GM19397 (cell line): Measurements from ENCODE around the gene ARID3C.
A peak's percentile ranks its signal among the peaks of the same experiment; 100 is the strongest.

Experiments
- ATAC-seq: cut with Tn5 transposase; IDR thresholded peaks from one replicate; pipeline ENCODE4 v1.9.1; 2021; ENCODE audit warnings: mild to moderate bottlenecking, moderate library complexity; ENCODE audit not compliant: unreplicated experiment

ARID3C gene

DNA sequence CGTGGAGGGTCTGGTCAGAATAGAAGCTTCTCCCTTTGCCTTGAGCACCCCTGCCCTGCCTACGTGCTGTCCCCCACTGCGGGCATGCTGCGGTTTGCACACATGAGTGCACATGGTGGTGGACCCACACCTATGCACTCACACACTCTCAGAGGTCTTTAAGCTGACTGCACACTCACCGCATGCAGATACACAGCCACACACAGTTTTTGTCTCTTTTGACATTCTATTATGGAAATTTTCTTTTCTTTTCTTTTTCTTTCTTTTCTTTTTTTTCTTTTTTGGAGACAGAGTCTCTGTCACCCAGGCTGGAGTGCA, 584 bp upstream of the ARID3C start:
- ATAC-seq = no peak

DNA sequence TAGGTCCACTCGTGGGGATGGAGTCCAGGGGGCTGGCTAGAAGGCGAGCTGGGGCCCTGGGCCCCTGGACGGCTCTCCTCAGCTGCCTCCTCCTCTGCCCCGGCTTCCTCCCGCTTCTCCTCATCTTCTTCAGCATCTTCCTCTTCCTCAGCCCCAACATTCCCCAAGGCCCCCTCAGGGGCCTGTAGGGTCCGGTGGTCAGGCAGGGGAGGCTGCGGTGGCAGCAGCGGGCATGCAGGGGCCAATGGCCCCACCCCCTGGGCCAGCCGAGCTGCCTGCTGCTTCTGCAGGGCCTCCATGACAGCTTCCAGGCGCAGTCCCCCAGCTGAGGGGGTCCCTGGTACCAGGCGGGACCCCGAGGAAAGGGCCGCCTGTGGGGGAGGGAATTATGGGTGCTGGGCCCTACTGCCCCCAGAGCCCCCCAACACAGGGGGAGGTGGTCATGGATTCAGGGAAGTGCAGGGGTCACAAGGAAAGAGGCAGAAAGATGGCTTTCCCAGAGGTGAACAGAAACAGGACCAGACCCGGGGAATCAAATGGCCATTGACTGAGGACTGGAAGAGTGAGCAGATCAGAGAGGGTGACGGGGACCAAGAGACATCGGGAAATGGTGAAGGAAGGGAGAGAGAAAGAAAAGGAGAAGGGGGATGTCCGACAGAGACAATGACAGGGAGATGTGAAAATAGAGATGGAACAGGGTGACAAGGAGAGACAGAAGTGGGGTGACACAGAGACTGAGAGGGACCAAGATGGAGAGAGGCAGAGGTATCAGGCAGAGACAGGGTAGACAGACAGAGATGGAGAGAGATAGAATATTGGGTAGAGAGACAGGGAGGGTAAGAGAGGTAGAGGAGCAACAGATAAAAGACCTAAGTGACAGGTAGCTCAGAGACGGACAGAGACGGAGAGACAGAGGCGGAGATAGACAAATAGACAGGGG, 880 bp downstream of the ARID3C start:
- no peak for ATAC-seq

DNA sequence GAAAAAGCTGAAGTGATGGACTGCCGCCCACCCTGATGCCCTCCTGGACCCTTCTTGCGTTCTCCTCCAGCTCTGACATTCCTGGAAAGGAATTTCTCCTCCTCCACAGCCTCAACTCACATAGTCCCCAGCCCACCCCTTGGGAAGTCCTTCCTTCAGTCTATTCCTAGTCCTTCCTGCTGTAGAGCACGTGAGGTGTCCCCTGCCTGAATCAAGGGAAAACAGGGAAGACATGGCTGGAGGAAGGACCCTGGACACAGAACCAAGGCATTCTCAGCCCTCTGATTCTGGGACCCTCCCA, 3.7 kb downstream of the ARID3C start:
- ATAC-seq = no peak

DNA sequence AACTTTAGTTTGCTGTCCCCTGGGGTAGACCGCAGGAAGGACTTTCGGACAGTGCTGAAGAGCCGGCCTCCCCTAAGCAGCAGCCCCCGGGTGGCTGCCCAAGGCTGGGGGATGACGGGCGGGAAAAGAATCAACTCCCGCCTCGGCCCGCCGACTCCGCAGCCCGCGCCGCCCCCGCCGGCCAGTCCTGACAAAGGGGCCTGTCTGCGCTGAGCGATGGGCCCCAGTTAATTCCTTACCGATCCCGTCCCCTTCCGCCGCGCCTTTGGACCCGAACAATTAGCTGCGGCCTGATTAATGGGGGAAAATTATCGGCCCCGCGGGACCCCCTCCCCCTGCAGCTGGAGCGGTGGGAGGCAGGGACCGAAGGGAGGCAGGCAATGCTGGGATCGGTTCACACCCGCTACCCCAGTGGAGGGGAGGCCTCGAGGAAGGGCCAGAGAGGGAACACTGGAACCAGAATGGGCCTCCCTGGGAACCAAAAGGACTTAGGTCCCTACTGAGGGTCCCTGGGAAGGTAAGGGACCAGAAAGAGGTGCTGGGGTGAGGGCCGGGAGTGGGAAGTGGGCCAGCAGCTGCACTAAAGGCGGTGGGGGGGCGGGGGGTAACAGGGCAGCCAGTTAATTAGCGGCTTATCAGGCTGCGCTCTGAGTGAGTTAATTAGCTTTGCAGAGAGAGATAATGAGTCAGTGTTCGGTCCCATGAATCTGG, 4.2 kb downstream of the ARID3C start:
- no peak for ATAC-seq

DNA sequence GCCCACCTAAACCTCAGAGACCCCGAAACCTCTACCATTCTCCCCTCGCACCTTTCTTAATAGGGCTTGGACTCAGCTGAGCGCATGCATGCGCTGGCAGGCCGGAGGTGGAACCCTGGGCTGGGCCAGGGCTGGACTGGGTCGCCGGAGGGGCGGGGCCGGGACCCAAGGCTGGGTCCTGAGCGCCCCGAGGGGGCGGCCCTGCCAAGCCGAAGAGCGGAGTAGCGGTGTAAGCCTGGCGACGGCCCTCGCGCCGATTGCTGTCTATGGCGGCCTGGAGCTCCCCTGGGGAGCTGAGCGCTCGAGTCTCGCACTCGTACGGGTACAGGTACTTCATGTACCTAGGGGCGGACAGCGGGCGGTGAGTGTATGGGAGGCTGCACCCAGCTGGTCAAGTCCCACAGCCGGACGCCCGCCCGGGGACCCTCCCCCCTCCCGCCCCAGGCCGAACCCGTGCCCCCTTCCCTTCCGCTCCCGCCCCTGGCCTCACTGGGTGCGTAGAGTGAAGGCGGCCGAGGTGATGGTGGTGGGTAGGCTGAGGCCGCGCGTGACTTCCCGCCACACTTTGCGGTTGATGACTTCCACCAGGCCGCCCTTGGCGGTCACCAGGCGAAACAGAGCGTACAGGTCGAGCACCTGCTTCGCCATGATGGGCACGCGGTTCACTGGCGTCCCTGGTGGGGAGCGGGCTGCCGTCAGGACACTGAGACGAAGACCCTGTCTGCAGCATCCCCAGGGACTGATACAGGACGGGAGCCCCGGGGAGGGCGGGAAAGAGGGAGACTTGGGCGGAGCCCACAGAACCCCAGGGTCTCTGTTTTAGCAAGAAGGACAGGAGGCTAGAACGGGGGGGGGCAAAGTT, 5.3 kb downstream of the ARID3C start:
- no peak for ATAC-seq

DNA sequence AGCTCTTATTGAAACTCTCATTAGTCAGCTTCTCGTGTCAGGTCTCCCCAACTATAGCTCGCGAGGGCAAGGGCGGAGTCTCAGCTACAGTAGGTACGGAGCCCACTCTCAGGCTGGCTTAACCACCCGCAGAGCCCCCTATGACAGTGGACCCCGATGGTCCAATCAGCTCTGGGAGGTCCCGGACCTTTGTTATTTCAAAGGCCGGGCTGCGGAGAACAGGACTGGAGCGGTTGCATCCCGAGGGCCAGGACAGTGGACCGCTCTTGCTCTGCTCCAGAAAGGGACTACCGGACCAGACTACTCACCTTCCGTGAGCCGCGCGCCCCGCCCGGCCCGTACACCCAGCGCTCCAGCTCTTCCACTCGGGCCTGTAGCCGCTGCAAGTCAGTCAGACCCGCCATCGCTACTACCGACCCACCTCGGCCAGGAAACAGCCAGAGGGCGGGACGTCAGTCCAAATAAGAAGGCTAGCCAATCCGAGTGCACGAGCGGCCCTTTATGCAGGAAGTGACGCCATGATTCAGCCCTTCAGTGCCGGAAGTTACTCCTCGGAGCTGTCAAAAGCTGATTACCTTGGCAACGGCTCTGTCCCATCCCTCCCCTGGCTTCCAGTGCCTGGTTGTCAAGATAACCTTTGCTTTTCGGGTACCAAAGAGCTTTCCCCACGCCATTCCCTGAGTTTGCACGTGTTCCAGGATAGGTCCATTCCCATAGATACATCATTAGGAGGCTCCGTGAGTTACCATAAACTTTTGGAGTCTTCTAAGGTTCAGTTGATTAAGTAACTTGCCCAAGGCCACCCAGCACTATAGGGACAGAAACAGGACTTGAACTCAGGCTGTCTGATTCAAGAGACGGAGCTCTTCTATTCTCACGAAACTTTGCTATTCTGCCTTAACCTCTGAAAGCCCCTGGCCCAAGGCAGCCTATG, 8.5 kb downstream of the ARID3C start, which contains the start of gene DCTN3:
Gene DCTN3 (minus strand): TSS at position 435 of the 934 bp plus-strand sequence. CDS start 31 bp downstream, at position 404.
- ATAC-seq = peak; percentile 97

DNA sequence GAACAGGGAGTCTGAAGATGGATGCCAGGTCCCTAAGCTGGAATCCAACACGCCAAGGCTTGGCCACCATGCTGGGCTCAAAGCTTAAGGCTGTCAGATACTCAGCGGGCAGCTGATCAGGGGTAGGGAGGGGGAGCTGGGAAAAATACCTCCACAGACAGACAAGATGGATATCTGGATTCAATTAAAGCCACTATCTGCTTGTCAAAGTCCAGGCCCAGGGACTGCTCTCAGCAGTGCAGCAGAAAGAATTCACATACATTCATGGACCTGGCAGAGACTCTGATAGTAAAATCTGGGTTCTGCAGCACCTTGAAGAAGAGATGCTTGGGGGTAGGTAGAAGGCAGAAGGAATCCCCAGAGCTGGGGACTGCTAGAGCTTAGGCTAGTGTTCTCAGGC, 13.7 kb downstream of the ARID3C start:
- ATAC-seq = no peak

DNA sequence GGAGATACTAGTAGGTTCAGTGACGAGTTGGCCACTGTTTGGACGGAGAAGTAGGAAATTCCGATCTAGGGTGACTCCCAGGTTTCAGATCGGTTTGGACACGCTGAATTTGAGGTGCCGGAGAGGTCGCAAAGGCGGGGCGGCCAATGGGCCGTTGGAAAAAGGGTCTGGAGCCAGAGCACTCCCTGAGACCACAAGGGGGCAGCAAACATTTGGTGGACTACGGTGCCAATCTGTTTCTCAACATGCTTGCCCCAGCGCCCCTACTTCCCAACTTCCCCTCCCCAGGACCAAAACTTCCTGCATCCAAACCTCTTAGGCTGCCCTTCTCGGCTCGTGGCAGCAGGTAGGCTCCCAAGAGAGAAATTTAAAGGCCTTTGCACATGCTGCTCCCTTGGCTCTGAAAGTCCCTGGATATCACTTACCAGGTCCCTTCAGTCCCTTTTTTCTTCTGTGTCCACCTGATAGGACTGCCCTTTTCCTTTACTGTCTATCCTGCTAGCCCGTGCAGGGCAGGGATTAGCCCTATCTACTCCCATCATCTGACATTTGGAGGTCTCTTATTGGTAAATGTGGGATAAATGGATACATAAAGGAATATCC, 16.0 kb downstream of the ARID3C start:
- no peak for ATAC-seq

DNA sequence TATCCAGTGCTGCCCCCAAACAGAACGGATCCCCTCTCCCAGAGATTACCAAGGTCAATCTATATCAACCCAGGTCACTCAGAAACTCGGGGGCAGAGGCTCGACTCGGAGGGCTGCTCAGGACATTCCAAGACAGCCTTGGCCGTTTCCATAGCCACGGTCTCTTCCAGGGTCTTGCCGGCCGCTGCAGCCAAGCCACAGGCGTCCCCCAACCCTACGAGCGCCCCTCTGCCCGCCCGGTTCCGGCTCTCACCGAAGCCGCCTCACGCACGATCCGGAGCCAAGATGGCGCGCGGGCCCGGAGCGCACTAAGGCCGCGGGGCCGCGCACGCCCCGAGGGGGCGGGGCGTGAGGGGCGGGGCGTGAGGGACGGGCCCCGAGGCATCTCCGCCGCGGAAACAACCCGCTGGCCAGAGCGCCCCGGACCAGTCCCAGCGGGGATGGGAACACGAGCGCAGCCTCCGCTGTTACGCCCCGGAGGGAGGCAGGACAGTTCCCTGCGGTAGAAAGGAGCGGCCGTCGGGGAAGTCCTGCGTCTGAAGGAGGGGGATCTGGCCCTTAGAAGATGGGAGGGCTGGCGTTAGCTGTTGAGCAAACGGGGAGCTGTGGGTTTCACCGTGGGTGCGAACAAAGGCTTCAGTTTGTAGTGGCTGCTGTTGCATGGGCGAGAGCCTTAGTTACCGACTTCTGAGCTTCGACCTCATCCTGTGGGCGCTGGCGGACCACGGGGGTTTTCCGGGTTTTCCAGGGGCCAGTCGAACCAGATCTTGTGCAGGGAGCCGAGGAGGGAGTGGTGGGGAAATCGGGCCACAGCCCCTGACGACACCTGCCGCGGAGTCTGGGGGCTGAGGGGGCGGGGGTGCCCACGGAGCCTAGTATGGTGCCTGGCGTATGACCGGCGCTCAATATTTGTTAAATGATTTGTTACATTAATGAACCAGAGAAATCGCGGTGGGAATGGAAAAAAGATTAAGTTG, 16.8 kb downstream of the ARID3C start, which contains the start of gene RPP25L:
Gene RPP25L (minus strand): TSS at position 287 of the 977 bp plus-strand sequence. CDS start 801 bp downstream, outside the sequence.
- ATAC-seq = peak; percentile 92

DNA sequence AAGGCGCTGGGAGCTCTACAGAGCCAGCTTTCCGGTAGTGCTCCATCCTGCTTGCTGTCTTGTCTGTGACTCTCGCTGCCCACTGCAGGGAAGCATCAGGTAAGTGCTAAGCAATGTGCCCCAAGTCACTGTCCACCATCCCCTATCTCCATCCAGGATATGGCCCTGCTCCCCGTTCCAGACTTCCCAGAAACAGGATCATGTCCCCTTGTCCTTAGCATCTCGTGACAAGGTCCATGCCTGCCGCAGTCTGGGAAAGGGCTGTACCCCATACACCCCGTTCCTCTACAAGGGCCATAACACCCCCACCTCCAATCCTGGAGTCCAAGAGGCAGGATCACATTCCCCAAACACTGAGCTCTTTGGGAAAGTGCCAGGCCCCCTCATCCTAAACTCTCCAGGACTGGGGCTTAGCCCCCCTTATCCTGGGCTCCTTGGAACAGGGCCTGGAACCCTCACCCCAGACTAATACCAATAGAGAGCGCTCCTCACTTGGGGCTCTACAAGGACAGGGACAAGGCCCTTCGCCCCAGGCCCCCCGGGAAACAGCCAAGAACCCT, 17.5 kb downstream of the ARID3C start:
- no peak for ATAC-seq

DNA sequence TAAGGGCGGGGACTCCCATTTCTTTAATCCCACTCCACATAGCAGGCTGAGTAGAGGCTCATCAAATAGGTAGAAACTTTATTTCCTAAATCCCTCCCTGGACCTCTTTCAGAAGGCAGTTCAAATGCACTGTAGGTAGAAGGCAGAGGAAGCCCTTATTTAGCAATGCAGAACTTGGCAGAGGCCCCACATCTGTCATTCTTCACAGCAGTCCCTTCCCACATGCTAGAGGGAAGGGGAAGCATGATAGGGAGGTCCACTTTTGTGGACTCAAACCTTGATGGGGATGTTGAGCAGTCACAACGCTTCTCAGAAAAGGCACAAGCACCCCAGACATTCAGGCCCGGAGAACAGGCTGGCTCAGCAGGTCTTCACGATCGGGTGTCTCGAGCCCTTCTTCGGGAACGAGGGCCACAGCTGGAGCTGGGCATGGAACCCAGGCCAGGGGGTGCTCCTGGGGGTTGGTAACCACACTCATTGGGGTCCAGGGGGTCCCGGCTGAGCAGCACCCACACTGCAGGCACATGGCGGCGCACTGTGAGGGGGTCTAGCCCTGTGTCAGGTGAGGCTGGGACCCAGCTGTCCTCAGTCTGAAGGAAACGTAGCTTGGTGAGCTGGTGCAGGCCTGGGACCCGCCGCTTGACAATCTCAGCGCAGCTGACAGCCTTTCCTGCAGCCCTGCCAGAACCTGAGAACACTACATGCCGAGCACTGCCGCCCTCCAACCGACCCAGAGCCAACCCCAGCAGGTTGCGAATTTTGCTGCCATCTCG, 18.2 kb downstream of the ARID3C start:
- ATAC-seq = no peak

DNA sequence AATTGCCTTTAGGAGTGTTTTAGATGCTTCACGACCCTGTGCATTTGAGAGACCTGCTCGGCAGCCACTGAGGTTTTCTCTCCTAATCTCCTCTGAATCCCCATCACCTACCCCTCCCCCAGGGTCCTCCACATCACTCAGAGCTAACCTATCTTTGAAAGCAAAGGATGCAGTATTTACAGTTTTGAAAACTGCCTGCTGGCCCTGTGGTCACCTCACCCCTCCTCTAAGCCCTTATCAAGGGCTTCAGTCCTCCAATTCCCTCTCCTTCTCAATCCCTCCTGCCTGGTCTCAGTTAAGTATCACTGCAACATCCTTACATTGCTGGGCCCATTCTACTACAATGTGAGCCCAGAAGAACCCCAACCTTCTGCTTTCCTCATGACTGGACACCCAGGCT, 21.5 kb downstream of the ARID3C start:
- ATAC-seq = no peak

DNA sequence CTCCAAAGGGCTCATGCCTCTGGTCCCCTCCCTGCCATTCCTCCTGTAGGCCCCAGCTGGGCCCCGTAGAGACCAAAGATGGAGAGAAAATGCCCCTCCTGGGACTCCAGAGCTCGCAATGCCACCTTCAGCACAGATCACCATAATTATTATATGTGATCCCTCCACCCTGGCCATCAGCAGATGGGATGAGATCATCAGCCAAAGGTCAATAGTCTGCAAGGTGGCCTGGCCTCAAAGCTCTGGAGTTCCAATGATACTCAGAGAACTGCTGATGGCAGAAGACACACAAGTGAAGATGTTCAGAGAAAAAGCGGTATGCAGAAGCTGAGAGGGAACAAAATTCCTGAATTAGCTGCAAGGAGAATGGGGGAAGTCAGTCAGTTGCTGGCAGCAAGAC, 22.0 kb downstream of the ARID3C start:
- no peak for ATAC-seq

DNA sequence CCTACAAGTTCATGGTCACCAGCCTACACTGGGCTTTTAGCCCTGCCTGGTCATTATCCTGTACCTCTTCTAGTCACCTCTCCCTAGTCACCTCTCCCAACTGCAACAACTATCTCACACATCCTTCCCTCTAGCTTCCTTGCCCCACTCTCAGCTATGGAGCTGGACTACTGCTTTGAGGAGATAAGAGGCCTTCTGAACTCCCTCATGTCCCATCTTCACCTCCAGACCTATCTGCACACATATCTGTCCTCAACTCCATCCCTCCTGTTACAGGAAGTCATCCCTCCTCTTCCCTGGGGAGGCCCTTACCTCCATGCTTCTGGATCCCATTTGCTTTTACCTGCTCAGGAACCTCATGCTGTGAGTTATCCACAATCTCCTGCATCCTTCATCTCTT, 22.7 kb downstream of the ARID3C start:
- ATAC-seq = no peak

DNA sequence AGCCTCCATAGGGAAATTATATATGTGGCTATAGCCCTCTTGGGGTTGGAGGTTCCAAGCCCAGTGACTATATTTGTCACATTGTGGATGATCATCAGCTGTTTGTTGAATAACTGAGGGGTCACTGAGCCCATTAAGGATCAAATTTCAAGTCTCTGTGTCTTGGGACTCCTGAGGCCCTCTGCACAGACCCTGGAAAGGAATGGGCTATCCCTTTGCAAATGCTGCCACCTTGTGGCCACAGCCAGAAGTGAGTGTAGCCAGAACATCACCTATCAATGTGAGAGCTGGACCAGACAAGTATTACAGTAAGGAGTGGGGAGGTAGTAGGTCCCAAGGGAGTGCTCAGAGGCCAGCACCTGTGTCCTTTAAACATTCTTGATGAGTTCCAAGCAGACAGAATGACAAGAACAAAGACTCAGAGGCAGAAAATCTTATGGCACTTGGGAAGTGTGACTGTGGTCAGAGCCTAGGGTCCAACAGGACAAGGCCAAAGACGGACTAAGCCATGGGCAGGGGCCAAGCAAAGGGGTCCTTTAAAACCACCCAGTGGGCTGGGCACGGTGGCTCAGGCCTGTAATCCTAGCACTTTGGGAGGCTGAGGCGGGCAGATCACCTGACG, 25.1 kb downstream of the ARID3C start:
- no peak for ATAC-seq

DNA sequence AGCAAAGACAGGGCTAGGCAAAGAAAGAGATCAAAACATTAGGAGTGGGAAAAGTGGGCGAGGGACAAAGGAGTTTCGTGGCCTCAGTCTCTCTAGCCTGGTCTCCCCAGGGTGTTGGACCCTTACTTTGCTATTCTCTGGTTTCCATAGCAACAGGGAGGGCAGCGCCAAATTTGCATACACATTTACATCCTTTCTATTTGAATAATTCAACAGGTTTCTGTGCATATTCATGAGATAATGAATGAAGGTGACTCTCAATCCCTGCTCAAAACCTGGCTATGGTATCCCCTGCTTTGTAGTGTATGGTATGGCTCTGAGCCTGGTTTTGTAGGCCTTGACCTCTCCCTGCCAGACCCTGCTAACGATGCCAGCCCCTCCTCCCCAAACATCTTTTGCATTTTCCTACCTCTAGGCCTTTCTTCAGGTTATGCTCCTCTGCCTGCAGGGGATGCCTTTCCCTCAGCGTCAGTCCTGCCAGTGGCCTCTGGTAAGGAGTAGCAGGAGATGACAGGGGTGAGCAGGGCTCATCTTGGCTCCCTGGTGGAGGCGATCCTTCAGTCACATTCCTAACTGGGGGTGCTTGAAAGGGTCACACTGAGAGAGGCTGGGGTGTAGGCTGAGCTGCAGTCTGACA, 26.8 kb downstream of the ARID3C start:
- no peak for ATAC-seq

DNA sequence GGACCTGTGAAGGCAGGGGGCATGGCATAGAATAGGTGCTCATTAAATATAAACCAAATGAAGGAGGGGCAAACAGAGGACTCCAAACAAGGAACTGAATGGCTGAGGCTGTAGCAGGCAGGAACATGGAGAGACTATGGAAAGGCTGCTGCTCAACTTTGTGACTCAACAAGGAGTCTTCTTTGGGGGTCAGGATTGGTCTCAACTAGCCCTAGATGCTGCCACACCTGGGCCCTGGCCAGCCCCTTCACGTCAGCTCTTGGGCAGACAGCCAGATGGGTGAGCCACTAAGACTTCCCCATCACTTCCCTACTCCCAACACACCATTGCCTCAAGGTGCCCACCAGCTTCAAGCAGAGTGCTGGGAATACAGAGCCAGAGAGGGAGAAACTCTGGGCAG, 28.0 kb downstream of the ARID3C start:
- ATAC-seq = no peak
